ENCODE measurements around the gene UGT1A7.
"Not testable (repeated sequence)": the region's sequence is repeated elsewhere in the genome, so short reads cannot be mapped to it uniquely, and the experiment has no call there.

UGT1A7 gene

DNA sequence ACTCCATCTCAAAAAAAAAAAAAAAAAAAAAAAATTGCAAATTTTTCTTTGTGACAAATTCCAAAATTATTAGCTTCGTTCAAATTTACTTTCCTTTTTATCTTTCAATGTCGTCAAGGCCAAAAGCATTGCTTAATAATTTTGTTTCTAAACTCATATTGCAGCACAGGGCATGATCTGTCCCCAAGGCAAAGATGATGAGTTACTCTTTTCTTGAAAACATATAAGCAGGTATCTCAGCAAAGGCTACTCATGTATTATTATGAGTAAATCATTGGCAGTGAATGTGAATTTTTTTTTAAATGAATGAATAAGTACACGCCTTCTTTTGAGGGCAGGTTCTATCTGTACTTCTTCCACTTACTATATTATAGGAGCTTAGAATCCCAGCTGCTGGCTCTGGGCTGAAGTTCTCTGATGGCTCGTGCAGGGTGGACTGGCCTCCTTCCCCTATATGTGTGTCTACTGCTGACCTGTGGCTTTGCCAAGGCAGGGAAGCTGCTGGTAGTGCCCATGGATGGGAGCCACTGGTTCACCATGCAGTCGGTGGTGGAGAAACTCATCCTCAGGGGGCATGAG lies at the start of gene UGT1A7:
Gene UGT1A7, plus strand, starts transcription at position 381 of the 579 bp plus-strand sequence. Its CDS starts 37 bp downstream, at position 418.
- no peak for DNase-seq

DNA sequence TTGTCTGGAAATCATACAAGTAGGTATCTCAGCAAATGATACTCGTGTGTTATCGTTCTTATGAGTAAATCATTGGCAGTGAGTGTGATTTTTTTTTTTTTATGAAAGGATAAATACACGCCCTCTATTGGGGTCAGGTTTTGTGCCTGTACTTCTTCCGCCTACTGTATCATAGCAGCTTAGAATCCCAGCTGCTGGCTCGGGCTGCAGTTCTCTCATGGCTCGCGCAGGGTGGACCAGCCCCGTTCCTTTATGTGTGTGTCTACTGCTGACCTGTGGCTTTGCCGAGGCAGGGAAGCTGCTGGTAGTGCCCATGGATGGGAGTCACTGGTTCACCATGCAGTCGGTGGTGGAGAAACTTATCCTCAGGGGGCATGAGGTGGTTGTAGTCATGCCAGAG lies 45.4 kb upstream of the UGT1A7 start, which contains the start of gene UGT1A10:
Gene UGT1A10, plus strand, starts transcription at position 143 of the 400 bp plus-strand sequence. Its CDS starts 75 bp downstream, at position 218.
- DNase-seq, result not testable (repeated sequence)

DNA sequence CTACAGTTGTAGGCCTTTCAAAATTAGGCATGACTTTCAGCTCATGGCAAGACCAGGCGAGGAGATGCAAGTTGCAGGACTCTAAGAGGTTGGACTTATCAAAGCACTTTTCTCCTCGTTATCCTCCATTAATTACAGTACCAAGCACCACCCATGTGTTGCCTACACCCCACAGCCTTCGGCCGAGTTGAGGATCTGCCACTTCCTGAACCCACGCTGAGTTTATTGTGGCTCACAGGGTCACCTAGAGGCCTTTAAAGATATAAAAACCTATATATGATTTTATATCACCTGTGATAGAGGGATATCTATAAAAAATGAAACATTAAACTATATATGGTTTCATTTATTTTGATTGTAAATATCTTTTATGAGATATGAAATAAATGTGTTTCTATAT lies 42.9 kb upstream of the UGT1A7 start:
- DNase-seq, result no peak

DNA sequence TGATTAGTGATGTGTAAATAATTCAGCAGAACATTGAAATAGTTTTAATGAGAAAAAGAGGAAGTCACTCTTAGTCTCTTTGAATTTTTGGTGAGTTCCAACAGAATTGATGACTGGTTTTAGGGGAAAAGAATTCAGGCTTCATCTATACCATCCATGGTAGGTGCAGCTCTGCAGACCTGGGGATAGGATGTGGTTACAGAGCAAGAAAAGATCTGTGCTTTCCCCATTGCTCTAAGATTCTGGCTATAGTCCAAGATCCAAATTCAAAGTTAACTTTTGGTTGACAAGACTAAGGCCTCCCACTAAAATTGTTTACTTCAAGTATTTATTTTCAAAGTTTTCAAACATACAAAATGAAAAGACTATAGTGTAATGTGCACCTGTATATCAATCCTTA lies 41.8 kb upstream of the UGT1A7 start:
- no peak for DNase-seq

DNA sequence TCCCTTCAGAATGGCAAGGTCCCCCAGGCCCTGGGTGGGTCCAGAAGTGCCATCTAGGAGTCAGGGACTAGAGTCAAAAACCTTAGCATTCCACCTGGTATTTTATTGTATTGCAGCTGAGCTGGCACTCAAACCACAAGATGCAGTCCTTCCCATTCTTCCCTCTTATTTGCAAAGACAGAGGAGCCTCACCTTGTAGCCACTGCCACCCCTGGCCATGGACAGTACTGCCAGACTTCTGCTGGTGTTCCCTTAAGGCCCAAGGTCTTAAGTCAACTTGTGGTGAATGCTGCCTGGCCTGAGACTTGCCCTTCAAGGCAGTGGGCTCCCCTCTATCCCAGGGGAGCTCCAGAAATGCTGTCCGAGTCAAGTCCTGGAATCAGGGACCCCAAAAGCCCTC lies 38.6 kb upstream of the UGT1A7 start:
- DNase-seq, result no peak

DNA sequence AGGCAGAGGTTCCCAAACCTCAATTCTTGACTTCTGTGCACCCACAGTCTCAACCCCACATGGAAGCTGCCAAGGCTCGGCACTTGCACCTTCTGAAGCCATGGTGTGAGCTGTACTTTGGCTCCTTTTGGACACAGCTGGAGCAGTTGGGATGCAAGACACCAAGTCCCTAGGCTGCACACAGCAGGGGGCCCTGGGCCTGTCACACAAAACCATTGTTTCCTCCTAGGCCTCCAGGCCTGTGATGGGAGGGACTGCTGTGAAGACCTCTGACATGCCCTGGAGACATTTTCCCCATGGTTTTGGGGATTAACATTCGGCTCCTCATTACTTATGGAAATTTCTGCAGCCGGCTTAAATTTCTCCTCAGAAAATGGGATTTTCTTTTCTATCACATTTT lies 35.7 kb upstream of the UGT1A7 start:
- not testable (repeated sequence) for DNase-seq

DNA sequence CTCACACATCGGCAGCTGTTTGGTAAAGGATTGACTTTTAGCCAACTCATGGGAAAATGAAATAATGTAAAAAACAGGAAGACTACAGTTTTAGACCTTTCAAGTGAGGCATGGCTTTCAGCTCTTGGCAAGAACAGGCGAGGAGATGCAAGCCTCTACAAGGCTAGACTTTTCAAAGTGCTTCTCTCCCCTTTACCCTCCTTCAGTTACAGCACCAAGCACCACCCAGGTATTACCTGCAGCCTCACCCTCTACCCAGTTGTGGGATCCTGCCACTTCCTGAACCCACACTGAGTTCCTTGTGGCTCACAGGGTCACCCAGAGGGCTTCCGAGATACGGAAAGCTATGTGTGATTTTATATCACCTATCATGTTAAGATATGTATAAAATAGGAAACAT lies 30.7 kb upstream of the UGT1A7 start:
- no peak for DNase-seq

DNA sequence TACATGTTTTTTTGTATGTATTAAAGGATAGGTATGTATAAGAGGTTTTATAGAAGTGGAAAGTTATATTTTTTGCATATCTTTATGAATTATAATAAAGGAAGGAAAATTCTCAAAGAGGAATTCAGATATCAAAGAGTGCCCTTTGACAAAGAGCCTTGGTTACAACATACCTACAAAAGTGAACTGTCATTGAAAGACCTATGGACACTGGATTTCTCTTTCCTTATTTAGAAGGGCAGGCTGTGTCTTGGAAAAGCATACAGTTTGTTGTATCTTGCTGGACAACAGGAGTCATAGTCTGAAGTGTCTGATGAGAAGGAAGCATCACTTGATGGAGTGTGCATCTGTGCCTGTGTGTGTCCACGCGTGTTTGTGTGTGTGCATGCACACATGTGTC lies 30.3 kb upstream of the UGT1A7 start:
- DNase-seq, result no peak

DNA sequence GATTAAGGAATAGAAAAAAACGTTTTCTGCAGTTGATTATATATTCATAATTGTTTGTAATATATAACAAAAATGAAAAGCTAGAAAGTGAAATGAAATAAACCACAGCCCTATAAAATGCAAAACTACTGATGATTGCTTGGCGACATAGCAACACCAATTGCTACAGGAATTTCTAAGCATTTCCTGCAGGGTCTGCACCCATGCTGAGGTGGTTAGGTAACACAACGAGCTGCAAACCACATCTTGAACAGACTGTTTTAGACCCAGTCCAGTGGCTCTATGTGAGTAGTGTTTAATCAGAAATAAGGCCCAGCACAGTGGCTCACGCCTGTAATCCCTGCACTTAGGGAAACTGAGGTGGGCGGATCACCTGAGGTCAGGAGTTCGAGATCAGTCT lies 27.2 kb upstream of the UGT1A7 start:
- DNase-seq, result no peak

DNA sequence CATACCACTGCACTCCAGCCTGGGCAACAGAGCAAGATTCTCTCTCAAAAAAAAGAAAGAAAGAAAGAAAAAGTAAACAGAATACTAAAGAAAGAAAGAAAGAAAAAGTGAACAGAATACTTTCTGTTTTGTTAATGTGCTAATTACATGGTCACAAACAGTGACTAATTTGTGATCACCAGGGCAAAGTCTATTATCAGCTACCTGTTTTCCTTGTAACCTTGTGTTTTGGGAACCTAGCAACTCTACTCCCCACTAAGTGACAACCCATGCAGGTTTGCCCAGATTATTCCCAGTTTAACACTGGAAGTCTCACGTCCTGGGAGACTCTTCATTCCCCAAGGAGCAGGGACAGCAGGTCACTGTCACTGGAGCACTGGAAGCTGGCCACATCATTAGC lies 26.7 kb upstream of the UGT1A7 start:
- no peak for DNase-seq

DNA sequence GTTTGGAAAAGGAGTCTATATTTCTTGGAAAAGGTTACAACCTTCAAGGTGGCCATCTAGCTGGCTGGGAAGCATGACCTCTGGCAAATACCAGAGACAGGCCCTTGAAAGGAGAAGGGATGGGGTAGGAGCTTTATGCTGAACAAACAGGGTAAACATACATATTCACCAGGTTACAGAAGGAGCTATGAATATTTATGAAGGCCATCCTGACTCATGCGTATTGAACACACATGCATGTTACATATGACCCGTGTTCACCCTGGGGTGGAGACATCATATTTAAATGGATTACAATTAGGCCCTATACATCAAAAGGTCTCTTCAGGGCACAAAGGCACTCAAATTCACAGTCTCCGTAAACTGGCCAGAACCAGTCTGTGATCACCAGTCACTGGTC lies 25.8 kb upstream of the UGT1A7 start:
- DNase-seq, result not testable (repeated sequence)

DNA sequence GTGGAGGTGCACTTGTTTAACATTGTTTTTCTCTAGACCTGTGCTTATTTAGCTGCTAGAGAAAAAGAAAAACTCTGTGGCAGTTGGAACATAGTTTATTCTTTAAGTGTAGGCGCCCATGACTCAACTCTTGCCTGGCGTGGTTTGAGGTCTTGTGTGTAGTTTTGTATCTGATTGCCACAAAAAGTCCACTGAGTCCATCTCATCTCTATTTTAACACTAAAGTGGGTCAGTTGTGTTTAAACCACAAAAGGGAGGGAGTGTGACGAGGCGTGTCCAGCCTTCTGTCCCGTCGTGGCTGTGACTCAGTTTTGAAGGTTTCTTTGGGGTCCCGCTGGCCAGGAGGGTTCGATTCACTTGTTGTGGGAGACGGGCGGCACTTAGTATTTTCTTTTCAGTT lies 25.3 kb upstream of the UGT1A7 start:
- DNase-seq, result no peak

DNA sequence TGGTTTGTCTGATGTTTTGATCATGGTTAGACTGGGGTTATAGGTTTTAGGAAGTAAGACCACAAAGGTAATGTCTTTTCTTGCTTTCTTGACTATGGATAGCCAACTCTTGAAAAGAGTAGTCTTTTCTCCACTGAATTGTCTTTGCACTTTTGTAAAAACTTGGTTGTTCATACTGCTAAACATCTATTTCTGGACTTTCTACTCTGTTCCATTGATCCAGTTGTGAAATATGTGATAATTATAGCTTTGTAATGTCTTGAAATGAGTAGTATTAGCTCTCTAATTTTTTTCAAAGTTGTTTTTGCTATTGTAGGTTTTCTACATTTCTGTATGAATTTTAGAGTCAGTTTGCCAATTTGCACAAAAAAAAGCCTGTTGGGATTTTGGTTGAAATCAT lies 23.1 kb upstream of the UGT1A7 start:
- no peak for DNase-seq

DNA sequence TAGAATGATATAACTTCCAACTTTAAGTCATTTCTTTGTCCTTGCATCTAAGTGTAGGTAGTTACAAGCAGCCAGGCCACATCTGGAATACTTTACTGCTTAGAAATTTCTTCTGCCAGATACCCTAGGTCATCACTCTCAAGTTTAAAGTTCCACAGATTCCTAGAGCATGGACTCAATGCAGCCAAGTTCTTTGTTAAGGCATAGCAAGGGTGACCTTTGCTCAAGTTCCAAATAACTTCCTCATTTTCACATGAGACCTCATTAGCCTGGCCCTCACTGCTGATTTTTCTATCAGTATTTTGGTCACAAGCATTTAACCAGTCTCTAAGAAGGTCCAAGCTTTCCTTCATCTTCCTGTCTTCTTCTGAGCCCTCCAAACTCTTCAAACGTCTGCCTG lies 17.8 kb upstream of the UGT1A7 start:
- no peak for DNase-seq

DNA sequence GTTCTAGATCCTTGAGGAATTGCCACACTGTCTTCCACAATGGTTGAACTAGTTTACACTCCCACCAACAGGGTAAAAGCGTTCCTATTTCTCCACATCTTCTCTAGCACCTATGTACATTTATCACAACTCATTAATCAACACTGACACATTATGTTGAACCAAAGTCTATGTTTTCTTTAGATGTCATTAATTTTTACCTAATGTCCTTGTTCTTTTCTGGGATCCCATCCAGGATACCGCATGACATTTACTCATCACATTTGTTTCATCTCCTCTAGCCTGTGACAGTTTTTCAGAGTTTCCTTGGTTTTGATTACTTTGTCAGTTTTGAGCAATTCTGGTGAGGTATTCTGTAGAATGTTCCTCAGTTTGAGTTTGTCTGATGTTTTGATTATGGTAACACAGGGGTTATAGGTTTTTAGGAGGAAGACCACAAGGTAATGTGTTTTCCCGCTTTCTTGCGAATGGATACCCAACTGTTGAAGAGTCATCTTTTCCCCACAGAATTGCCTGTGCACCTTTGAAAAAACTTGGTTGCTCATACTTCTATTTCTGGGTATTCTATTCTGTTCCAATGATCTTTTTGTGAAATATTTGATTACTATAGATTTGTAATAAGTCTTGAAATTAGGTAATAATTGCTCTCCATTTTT lies 13.0 kb upstream of the UGT1A7 start:
- DNase-seq, result no peak

DNA sequence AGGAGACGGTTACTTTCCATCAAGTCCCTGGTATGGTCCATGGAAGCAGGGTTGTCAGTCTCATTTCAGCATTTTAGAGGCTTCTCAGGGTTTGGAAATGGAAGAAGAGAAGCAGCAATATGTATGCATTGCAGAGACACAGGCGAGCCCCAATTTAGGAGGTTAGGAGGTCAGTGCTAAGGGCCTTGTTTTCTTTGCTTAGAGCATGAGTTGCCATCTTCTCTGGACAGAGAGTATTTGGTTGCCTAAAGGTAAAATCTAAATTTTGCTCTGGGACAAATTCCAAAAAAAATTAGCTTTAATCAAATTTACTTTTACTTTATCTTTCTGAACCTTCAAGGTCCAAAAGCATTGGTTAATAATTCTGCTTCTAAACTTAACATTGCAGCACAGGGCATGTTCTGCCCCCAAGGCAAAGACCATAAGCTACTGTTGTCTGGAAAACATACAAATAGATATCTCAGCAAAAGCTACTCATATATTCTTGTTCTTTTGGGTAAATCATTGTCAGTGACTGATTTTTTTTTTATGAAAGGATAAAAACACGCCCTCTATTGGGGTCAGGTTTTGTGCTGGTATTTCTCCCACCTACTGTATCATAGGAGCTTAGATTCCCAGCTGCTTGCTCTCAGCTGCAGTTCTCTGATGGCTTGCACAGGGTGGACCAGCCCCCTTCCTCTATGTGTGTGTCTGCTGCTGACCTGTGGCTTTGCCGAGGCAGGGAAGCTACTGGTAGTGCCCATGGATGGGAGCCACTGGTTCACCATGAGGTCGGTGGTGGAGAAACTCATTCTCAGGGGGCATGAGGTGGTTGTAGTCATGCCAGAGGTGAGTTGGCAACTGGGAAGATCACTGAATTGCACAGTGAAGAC lies 10.2 kb upstream of the UGT1A7 start, which contains the start of gene UGT1A9:
Gene UGT1A9, plus strand, starts transcription at position 609 of the 872 bp plus-strand sequence. Its CDS starts 37 bp downstream, at position 646.
- no peak for DNase-seq

DNA sequence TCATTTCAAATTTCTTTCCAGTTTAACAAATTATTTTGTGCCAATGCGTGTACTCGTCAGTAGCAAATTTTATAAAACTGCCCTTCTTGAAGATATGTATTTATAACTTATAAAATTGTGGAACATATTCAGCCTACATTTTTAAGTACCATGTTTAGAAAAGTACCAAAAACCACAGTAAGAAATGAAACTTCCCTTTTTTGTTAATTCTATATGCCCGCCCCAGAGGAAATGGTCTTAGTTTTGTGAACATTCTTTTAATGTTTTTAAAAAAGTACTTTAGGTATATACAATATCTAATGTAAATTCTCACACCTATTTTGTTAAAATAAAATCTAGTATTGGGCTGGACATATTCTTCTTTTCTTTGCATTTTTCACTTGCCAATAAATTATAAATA lies 8.8 kb upstream of the UGT1A7 start:
- DNase-seq, result no peak

DNA sequence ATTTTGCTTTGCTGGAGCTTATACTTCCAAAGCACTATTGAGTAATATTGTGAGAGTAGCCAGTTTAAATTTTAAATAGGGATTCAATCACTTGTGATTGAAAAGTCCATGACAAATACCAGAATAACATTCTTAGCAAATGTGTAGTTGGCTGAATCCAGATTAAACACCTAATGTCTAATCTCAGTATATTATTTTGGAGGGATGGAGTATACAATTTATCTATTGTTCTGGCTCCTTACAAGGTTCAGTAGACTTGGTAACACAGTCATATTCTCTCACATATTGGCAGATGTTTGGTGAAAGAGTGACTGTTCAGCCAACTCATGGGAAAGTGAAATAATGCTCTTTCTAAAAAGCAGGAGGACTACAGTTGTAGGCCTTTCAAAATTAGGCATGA lies 7.8 kb upstream of the UGT1A7 start:
- no peak for DNase-seq

DNA sequence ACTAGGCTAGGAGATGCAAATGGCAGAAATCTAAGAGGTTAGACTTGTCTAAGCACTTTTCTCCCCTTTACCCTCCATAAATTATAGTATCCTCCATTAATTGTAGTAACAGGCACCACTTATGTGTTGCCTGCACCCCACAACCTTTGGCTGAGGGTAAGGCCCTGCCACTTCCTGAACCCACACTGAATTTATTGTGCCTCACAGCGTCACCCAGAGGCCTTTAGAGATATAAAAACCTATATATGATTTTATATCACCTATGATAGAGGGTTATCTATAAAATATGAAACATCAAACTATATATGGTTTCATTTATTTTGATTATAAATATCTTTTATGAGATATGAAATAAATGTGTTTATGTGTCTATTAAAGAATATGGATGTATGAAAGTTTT lies 7.4 kb upstream of the UGT1A7 start:
- no peak for DNase-seq

DNA sequence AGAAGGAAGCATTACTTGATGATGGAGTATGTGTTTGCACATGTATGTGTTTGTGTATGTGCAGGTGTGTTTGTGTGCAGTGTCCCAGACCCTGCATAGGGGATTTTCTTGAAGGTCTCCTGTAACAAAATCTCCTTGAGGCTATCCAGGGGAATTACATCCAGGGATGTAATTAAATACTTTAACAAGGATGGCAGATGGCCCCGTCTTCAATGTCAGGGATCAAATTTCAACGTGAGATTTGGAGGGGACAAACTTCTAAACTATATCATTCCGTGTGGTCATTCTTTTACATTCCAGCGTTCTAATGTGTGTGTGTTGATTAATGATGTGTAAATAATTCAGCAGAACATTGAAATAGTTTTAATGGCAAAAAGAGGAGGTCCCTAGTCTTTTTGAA lies 6.7 kb upstream of the UGT1A7 start:
- no peak for DNase-seq

DNA sequence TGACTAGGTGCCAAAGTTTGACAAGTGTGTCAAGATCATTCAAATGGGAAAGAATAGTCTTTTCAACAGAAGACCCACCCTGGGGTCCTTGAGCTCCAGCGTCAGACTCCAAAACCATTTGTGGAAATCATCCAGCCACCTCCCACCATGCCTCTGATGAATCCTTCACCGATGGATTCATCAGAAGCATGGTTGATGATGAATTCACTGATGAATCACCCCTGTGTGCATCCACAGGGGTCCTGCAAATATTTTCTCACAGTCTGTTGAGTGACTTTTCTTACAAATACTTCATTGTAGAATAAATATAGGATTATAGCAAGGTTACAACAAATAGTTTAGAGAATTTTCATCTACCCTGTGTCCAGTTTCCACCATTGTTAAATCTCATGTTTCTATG lies 5.7 kb upstream of the UGT1A7 start:
- no peak for DNase-seq

DNA sequence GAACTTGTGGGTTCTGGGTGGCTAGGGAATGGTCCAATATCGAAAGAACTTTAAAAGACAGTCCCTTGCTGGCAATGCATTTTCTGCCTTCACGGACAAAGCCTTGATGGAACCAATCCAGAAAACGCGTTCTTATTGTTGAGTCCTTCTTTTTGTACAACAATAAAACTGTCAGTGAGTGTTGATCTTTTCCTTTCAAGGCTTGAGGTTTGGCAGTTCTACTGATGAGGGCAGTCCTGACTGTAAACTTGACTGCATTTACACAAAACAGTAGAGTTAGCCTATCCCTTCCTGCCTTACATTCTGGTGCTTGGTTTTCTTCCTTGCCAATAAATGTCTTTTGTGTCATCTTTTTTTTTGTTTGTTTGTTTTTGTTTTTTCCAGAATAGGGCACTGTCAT lies 2.5 kb upstream of the UGT1A7 start:
- no peak for DNase-seq

DNA sequence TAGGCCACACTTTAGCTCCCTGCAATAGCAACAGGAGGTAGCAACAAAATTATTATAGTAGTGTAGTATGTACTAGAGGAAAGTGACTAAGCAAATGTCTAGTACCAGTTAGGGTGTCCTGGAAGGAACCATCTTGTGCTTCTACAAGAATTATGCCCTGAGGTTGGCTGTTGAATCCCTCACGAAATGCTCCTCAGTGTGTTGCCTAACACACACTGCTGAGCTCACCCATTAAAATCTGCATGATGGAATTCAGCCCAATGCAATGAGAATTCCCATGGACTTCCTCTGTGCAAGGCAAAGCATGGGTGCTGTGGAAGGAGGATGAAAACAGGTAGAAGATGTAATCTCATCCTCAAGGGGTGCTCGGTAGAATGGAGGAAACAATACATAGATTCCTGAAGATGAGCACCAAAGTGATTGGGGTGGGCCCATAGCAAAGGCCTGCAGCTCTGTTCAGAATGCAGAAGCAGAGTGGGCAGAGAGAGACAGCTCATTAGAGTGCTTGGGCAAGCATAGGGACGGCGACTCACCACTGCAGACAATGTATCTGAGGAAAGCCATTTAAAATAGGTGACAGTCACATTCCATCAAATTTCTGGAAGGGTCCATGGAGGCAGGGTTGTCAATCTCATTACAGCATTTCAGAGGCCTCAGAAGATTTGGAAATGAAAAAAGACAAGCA lies 1.2 kb upstream of the UGT1A7 start:
- DNase-seq, result no peak
